B cell (primary cell): ENCODE data around the gene LRP1. TPM values are rescaled to one million over a fixed set of nuclear protein-coding genes. Genes with fewer than 3 reads are reported as not detected.

Experiments
- ATAC-seq: fragments of 200-7000 bp; cut with Tn5 transposase; one replicate; pipeline ENCODE4 v1.10.0; 2021; ENCODE audit warnings: low read depth, mild to moderate bottlenecking, moderate number of reproducible peaks, moderate library complexity
- CTCF ChIA-PET: fragments of 350-600 bp; sonication (Branson Sonifier 250); formaldehyde crosslinking; loops from one replicate; lab custom pipeline; 2021; ENCODE audit warnings: antibody characterized with exemption, inconsistent platforms; lab: Charles Lee
- POLR2A ChIA-PET: fragments of 350-600 bp; sonication (Branson Sonifier 250); formaldehyde crosslinking; loops from one replicate; lab custom pipeline; 2021; ENCODE audit warnings: antibody characterized with exemption; lab: Charles Lee
- DNase-seq: peaks from one replicate; pipeline ENCODE4 v3.0.0; 2013
- H2AFZ ChIP-seq: 2 replicates; pipeline ENCODE4 v1.6.1; 2012; ENCODE audit warnings: mild to moderate bottlenecking, low read depth, low read length; ENCODE audit not compliant: insufficient read depth, poor library complexity, severe bottlenecking
- H3K27ac ChIP-seq, 2 donors: 1 replicate in 1 of 2; 2 replicates in 1 of 2; pipeline ENCODE4 v1.5.1; 2012 to 2013; ENCODE audit warnings: low read length in 2 of 2, mild to moderate bottlenecking in 2 of 2, moderate library complexity in 1 of 2
- H3K27me3 ChIP-seq, 4 experiments: fragments of 200-600 bp in 1 of 4; sonication (generic) in 1 of 4; replicated peaks in 1 of 4; 1 replicate in 2 of 4; 2 replicates in 2 of 4; pipeline versions ENCODE4 v1.6.1 to v1.7.0; 2013 to 2016; ENCODE audit warnings: low read length in 3 of 4, mild to moderate bottlenecking in 2 of 4, mixed read lengths in 1 of 4, moderate library complexity in 1 of 4; ENCODE audit not compliant: insufficient read depth in 4 of 4, control insufficient read depth in 3 of 4; ENCODE audit errors: control extremely low read depth in 1 of 4
- H3K36me3 ChIP-seq, 2 experiments: replicated peaks in 1 of 2; 1 replicate in 1 of 2; 2 replicates in 1 of 2; pipeline versions ENCODE4 v1.6.1 to v1.7.1; 2013; ENCODE audit warnings: low read length in 1 of 2; ENCODE audit not compliant: insufficient read depth in 2 of 2, control insufficient read depth in 1 of 2; ENCODE audit errors: control extremely low read depth in 1 of 2, extremely low read depth in 1 of 2
- H3K4me1 ChIP-seq, 2 donors: fragments of 200-600 bp in 1 of 2; sonication (generic) in 1 of 2; 1 replicate in 1 of 2; 2 replicates in 1 of 2; pipeline versions ENCODE4 v1.5.1 to v1.6.1; 2013 to 2017; ENCODE audit warnings: low read length in 2 of 2; ENCODE audit not compliant: control insufficient read depth in 2 of 2, insufficient read depth in 2 of 2
- H3K4me2 ChIP-seq: replicated peaks from 2 replicates; pipeline ENCODE3; 2012; ENCODE audit warnings: mild to moderate bottlenecking, low read depth, low read length; ENCODE audit not compliant: poor library complexity, severe bottlenecking
- H3K4me3 ChIP-seq, 5 experiments: fragments of 200-600 bp in 1 of 5; sonication (generic) in 1 of 5; 1 replicate in 3 of 5; 2 replicates in 2 of 5; pipeline versions ENCODE4 v1.5.1 to v1.7.0; 2011 to 2016; ENCODE audit warnings: low read length in 4 of 5, mild to moderate bottlenecking in 4 of 5, low read depth in 2 of 5, control low read depth in 1 of 5, moderate library complexity in 1 of 5; ENCODE audit not compliant: insufficient read depth in 1 of 5; ENCODE audit errors: control extremely low read depth in 1 of 5, extremely low read depth in 1 of 5
- H3K79me2 ChIP-seq: fragments of 200-600 bp; sonication (generic); one replicate; pipeline ENCODE4 v1.6.0; 2016; ENCODE audit warnings: low read length; ENCODE audit not compliant: control insufficient read depth, insufficient read depth
- H3K9ac ChIP-seq: fragments of 200-600 bp; sonication (generic); 2 replicates; pipeline ENCODE4 v1.6.1; 2017; ENCODE audit warnings: mild to moderate bottlenecking, low read length, moderate library complexity
- H3K9me3 ChIP-seq, 3 donors: one replicate each; pipeline versions ENCODE4 v1.6.1 to v1.7.1; 2013; ENCODE audit warnings: low read length in 2 of 3; ENCODE audit not compliant: control insufficient read depth in 2 of 3, insufficient read depth in 1 of 3; ENCODE audit errors: control extremely low read depth in 1 of 3
- H4K20me1 ChIP-seq: 2 replicates; pipeline ENCODE4 v1.6.0; 2012; ENCODE audit warnings: mild to moderate bottlenecking, low read length; ENCODE audit not compliant: insufficient read depth, control insufficient read depth, poor library complexity, severe bottlenecking
- H3K27ac Mint-ChIP-seq: one replicate; pipeline ENCODE4 v1.8.0; 2021; ENCODE audit warnings: mixed read lengths
- H3K27me3 Mint-ChIP-seq: one replicate; pipeline ENCODE4 v1.8.0; 2021; ENCODE audit warnings: mixed read lengths
- H3K4me1 Mint-ChIP-seq: one replicate; pipeline ENCODE4 v1.8.0; 2021; ENCODE audit warnings: mixed read lengths
- H3K4me3 Mint-ChIP-seq: one replicate; pipeline ENCODE4 v1.8.0; 2021; ENCODE audit warnings: mixed read lengths
- H3K9me3 Mint-ChIP-seq: one replicate; pipeline ENCODE4 v1.8.0; 2022; ENCODE audit warnings: mixed read lengths; ENCODE audit not compliant: insufficient read depth
- CTCF ChIP-seq: fragments of 200-600 bp; IDR thresholded peaks from one replicate; pipeline ENCODE4 v1.8.0; 2022; ENCODE audit warnings: antibody characterized with exemption, mild to moderate bottlenecking
- EZH2 ChIP-seq: IDR thresholded peaks from 2 replicates; pipeline ENCODE4 v1.6.1; 2012; ENCODE audit warnings: borderline replicate concordance, low read depth, mild to moderate bottlenecking, moderate library complexity, low read length; ENCODE audit not compliant: insufficient read depth, poor library complexity, severe bottlenecking
- WGBS: methylation state at CpG from one replicate; pipeline ENCODE4 v1.1.5; 2013; ENCODE audit warnings: missing lambda C conversion rate; ENCODE audit not compliant: insufficient coverage; 5-methylcytosine and 5-hydroxymethylcytosine counted together
- intact Hi-C: fragments of 100-400 bp; cut with micrococcal nuclease; formaldehyde crosslinking; loops from one replicate; pipeline ENCODE4 v1.10.0; 2022
- polyA plus RNA-seq: library from polyadenylated mRNA; depleted of rRNA; stranded (reverse); fragments of >200 nt; gene quantifications from 2 replicates; pipeline ENCODE4 v1.2.3, GENCODE V29; 2012
- total RNA-seq, 2 donors: library from RNA; stranded (reverse); fragments of 120-200 nt in 1 of 2; gene quantifications; 1 replicate in 1 of 2; 2 replicates in 1 of 2; pipeline versions ENCODE4 v1.2.3 to v1.2.4, GENCODE V29; 2013 to 2022

LRP1 gene
- total and polyA plus RNA-seq, 2 donors (not counting 1 experiment from before 2014, with no cell fraction given), result 2.0 to 4.1 TPM

- Histone ChIP-seq H3K9me3 (peaks cover 0 to 12% (median 0%) of the 10 kb centered on the region in 3 donors), H3K4me3 (peak overlapping the region in 3 of 5 experiments; percentile 3 to 15 (median 12)), H3K4me1 (peaks cover 72 to 89% of the 10 kb centered on the region in 2 donors), H3K36me3 (peaks cover 0 to 31% of the 10 kb centered on the region in 2 experiments), H4K20me1 (peaks cover 2% of the 10 kb centered on the region), H3K27ac (peak overlapping the region; percentile 86 to 88), H2AFZ (no peak overlapping the region), H3K4me2 (peak overlapping the region; percentile 84), H3K9ac (peak overlapping the region; percentile 6), H3K79me2 (peaks cover 20% of the 10 kb centered on the region), H3K27me3 (peaks cover 0 to 43% (median 17%) of the 10 kb centered on the region in 4 experiments)
- TF ChIP-seq CTCF (no peak), EZH2 (no peak)
- Mint-ChIP-seq H3K27me3 (peaks cover 12% of the 10 kb centered on the region), H3K4me1 (peaks cover 91% of the 10 kb centered on the region), H3K4me3 (peak overlapping the region; percentile 87), H3K27ac (peak overlapping the region; percentile 100), H3K9me3 (no peaks in the 10 kb centered on the region)
- 16% methylated on average over 31 of the region's 40 CpGs for WGBS
- ChIA-PET CTCF (interaction anchor here (12.1 to 31.1 kb wide), 2 partner anchors 8 to 20 kb away, joined by 360 to 838 read pairs; partner anchors contain the start of genes NXPH4 and SHMT2), POLR2A (interaction anchor here (9.2 to 11.2 kb wide), 2 partner anchors 12 to 22 kb away, joined by 89 to 110 read pairs; partner anchors contain the start of gene NXPH4)
- intact Hi-C loops, result loop anchor here (10.0 kb wide), 1 partner anchor 482 kb away; the partner anchor contains the start of gene PRIM1
- DNase-seq (peak; percentile 72), ATAC-seq (no peak)
Observed at GRCh38 chr12:57236201-57236924, 108.1 kb downstream of the LRP1 start.
